GM12874 (cell line): ENCODE data around the gene RNF223.

Experiments
- CTCF ChIP-seq: IDR thresholded peaks from 2 replicates; pipeline ENCODE4 v1.5.1; 2011; ENCODE audit warnings: low read depth, mild to moderate bottlenecking, control low read depth, low read length, moderate library complexity; ENCODE audit not compliant: insufficient read depth

The RNF223 gene

GRCh38 chr1:1091344-1092148 lies 17.4 kb upstream of the RNF223 start:
- no peak for TF ChIP-seq CTCF

GRCh38 chr1:1090424-1091343 lies 16.6 kb upstream of the RNF223 start:
- no peak for TF ChIP-seq CTCF

GRCh38 chr1:1089731-1090423 lies 15.8 kb upstream of the RNF223 start:
- TF ChIP-seq CTCF = no peak

GRCh38 chr1:1088801-1089680 lies 14.9 kb upstream of the RNF223 start:
- no peak for TF ChIP-seq CTCF

GRCh38 chr1:1088029-1088800 lies 14.1 kb upstream of the RNF223 start:
- no peak for TF ChIP-seq CTCF

GRCh38 chr1:1087351-1088028 lies 13.4 kb upstream of the RNF223 start:
- no peak for TF ChIP-seq CTCF
